ENCODE results near the gene KRT3.

Gene KRT3

GRCh38 chr12:52827499-52828090 lies 31.7 kb upstream of the KRT3 start:
- DNase-seq (ENCODE audit: low read depth), result no peak

GRCh38 chr12:52826611-52827498 lies 30.9 kb upstream of the KRT3 start:
- no peak for DNase-seq (ENCODE audit: low read depth)

GRCh38 chr12:52825961-52826360 lies 30.0 kb upstream of the KRT3 start:
- DNase-seq (ENCODE audit: low read depth), result no peak

- DNase-seq (ENCODE audit: low read depth), result no peak
These were observed 29.0 kb upstream of the KRT3 start for GRCh38 chr12:52824741-52825410.

- DNase-seq (ENCODE audit: low read depth), result no peak
These were observed 28.0 kb upstream of the KRT3 start for GRCh38 chr12:52823761-52824450.

- DNase-seq (ENCODE audit: low read depth), result no peak
These were observed 27.0 kb upstream of the KRT3 start for GRCh38 chr12:52822771-52823510.

- DNase-seq (ENCODE audit: low read depth), result no peak
These were observed 26.1 kb upstream of the KRT3 start for GRCh38 chr12:52821826-52822660.

- DNase-seq (ENCODE audit: low read depth), result no peak
These were observed 25.3 kb upstream of the KRT3 start for GRCh38 chr12:52821071-52821730.

GRCh38 chr12:52820521-52820920 lies 24.6 kb upstream of the KRT3 start:
- DNase-seq (ENCODE audit: low read depth), result no peak

- no peak for DNase-seq (ENCODE audit: low read depth)
These were observed 24.0 kb upstream of the KRT3 start for GRCh38 chr12:52819731-52820510.

- DNase-seq (ENCODE audit: low read depth), result no peak
These were observed 23.0 kb upstream of the KRT3 start for GRCh38 chr12:52818887-52819420.

GRCh38 chr12:52818388-52818787 lies 22.5 kb upstream of the KRT3 start:
- DNase-seq (ENCODE audit: low read depth), result no peak

GRCh38 chr12:52817699-52818238 lies 21.9 kb upstream of the KRT3 start:
- no peak for DNase-seq (ENCODE audit: low read depth)

GRCh38 chr12:52817003-52817698 lies 21.2 kb upstream of the KRT3 start:
- no peak for DNase-seq (ENCODE audit: low read depth)

- no peak for DNase-seq (ENCODE audit: low read depth)
These were observed 20.0 kb upstream of the KRT3 start for GRCh38 chr12:52815676-52816588.

GRCh38 chr12:52815161-52815560 lies 19.2 kb upstream of the KRT3 start:
- DNase-seq (ENCODE audit: low read depth), result no peak

- no peak for DNase-seq (ENCODE audit: low read depth)
These were observed 18.8 kb upstream of the KRT3 start for GRCh38 chr12:52814710-52815155.

All from T-helper 22 cell (primary cell).